Measurements from ENCODE around the gene PCNT.
A peak's percentile ranks its signal among the peaks of the same experiment; 100 is the strongest.
"Not testable (repeated sequence)": the region's sequence is repeated elsewhere in the genome, so short reads cannot be mapped to it uniquely, and the experiment has no call there.

Gene PCNT

GRCh38 chr21:46308431-46308830 lies 15.5 kb upstream of the PCNT start:
- DNase-seq (ENCODE audit: low read depth): no peak

- not testable (repeated sequence) for DNase-seq (ENCODE audit: low read depth)
Observed at GRCh38 chr21:46310260-46310659, 13.7 kb upstream of the PCNT start.

- no peak for DNase-seq (ENCODE audit: low read depth)
Observed at GRCh38 chr21:46311568-46311967, 12.4 kb upstream of the PCNT start.

GRCh38 chr21:46312949-46313348 lies 11.0 kb upstream of the PCNT start:
- no peak for DNase-seq (ENCODE audit: low read depth)

GRCh38 chr21:46314441-46315020 lies 9.4 kb upstream of the PCNT start:
- no peak for DNase-seq (ENCODE audit: low read depth)

GRCh38 chr21:46316708-46317324 lies 7.1 kb upstream of the PCNT start:
- no peak for DNase-seq (ENCODE audit: low read depth)

GRCh38 chr21:46317710-46318463 lies 6.1 kb upstream of the PCNT start:
- DNase-seq (ENCODE audit: low read depth): no peak

GRCh38 chr21:46318464-46318845 lies 5.5 kb upstream of the PCNT start:
- DNase-seq (ENCODE audit: low read depth): no peak

GRCh38 chr21:46319186-46319585 lies 4.8 kb upstream of the PCNT start:
- DNase-seq (ENCODE audit: low read depth): no peak

- DNase-seq (ENCODE audit: low read depth): no peak
Observed at GRCh38 chr21:46320331-46320801, 3.6 kb upstream of the PCNT start.

GRCh38 chr21:46322351-46323226 lies 1.4 kb upstream of the PCNT start:
- peak; percentile 70 for DNase-seq (ENCODE audit: low read depth)

GRCh38 chr21:46323227-46323709 lies 688 bp upstream of the PCNT start:
- peak; percentile 11 for DNase-seq (ENCODE audit: low read depth)

GRCh38 chr21:46324390-46325072 lies 575 bp downstream of the PCNT start:
- DNase-seq (ENCODE audit: low read depth): peak; percentile 84

- DNase-seq (ENCODE audit: low read depth): peak; percentile 61
Observed at GRCh38 chr21:46325073-46325912, 1.3 kb downstream of the PCNT start.

GRCh38 chr21:46326110-46326703 lies 2.3 kb downstream of the PCNT start:
- DNase-seq (ENCODE audit: low read depth): no peak

GRCh38 chr21:46327711-46328110 lies 3.8 kb downstream of the PCNT start:
- DNase-seq (ENCODE audit: low read depth): no peak

GRCh38 chr21:46328151-46328550 lies 4.2 kb downstream of the PCNT start:
- DNase-seq (ENCODE audit: low read depth): no peak

GRCh38 chr21:46329796-46330195 lies 5.8 kb downstream of the PCNT start:
- peak; percentile 16 for DNase-seq (ENCODE audit: low read depth)

- no peak for DNase-seq (ENCODE audit: low read depth)
Observed at GRCh38 chr21:46334351-46335140, 10.6 kb downstream of the PCNT start.

Measured in EH (cell line).